ENCODE data around the gene IFRD2. TPM values are rescaled to one million over a fixed set of nuclear protein-coding genes. Genes with fewer than 3 reads are reported as not detected.

Gene IFRD2
- total and polyA plus RNA-seq, 2 of the 13 experiments (the other 11 are each of a cell fraction or from before 2014, with no cell fraction given), result 32.8 to 96.1 TPM

- TF ChIP-seq AFF4 (CRISPR knock-in tag; IDR thresholded peaks at IDR 0.05) (no peak), ZNF142 (CRISPR knock-in tag; IDR thresholded peaks at IDR 0.05) (no peak), ZBTB37 (CRISPR knock-in tag; IDR thresholded peaks at IDR 0.05) (no peak), AHR (CRISPR knock-in tag; IDR thresholded peaks at IDR 0.05) (0 out of 2 replicates have a peak, but pooled peaks have one; percentile 47), TAF1 (CRISPR knock-in tag; IDR thresholded peaks at IDR 0.05) (peak; percentile 34; the same call in 1 of the 2 replicates), ZNF883 (CRISPR knock-in tag; IDR thresholded peaks at IDR 0.05; ENCODE audit: not compliant biosample characterization) (peak; percentile 20), MXI1 (IDR thresholded peaks at IDR 0.05; ENCODE audit: borderline replicate concordance, low read depth, low read length) (0 out of 3 replicates have a peak, but pooled peaks have one; percentile 7), MAZ (IDR thresholded peaks at IDR 0.05; ENCODE audit: borderline replicate concordance, low read depth, low read length) (no peak), MAZ (CRISPR knock-in tag; IDR thresholded peaks at IDR 0.05; ENCODE audit: low read depth) (0 out of 2 replicates have a peak, but pooled peaks have one; percentile 37), ZNF234 (CRISPR knock-in tag; conservative IDR thresholded peaks at IDR 0.05) (0 out of 2 replicates have a peak, but pooled peaks have one; percentile 34), HDAC1 (CRISPR knock-in tag; IDR thresholded peaks at IDR 0.05) (peak; percentile 9; the same call in 1 of the 2 replicates)
Observed at GRCh38 chr3:50270422-50271224, 21.6 kb downstream of the IFRD2 start (continued).

Data from HepG2 (cell line).